Neural progenitor cell (in vitro differentiated cells): ENCODE results near the gene STRA6.

Experiments used
- CTCF ChIP-seq: fragments of 200-600 bp; sonication (generic); IDR thresholded peaks from 2 replicates; pipeline ENCODE4 v1.5.1; 2017; ENCODE audit warnings: antibody characterized with exemption, mild to moderate bottlenecking
- EZH2 ChIP-seq: fragments of 200-600 bp; sonication (generic); IDR thresholded peaks from 2 replicates; pipeline ENCODE4 v1.6.1; 2017; ENCODE audit warnings: antibody characterized with exemption, mild to moderate bottlenecking, moderate library complexity

GRCh38 chr15:74141591-74141990 is 61.0 kb downstream of the STRA6 start:
- TF ChIP-seq EZH2 (no peak), CTCF (no peak)
